Trophoblast cell (in vitro differentiated cells and primary cell): ENCODE results near the gene NF1.

Source experiments
- DNase-seq, 2 donors: peaks; one replicate each; pipeline ENCODE4 v3.0.0-alpha.2; 2016
- H2AFZ ChIP-seq: 2 replicates; pipeline ENCODE4 v1.6.1; 2013; ENCODE audit warnings: low read length, moderate library complexity, mild to moderate bottlenecking; ENCODE audit not compliant: insufficient read depth, poor library complexity
- H2AK5ac ChIP-seq: 2 replicates; pipeline ENCODE4 v1.6.1; 2013; ENCODE audit warnings: mild to moderate bottlenecking, low read length
- H2BK120ac ChIP-seq: 2 replicates; pipeline ENCODE4 v1.6.1; 2013; ENCODE audit warnings: low read length, mild to moderate bottlenecking, moderate library complexity; ENCODE audit not compliant: insufficient read depth, poor library complexity
- H2BK12ac ChIP-seq: 2 replicates; pipeline ENCODE4 v1.6.1; 2013; ENCODE audit warnings: mild to moderate bottlenecking, low read length, moderate library complexity
- H2BK5ac ChIP-seq: 2 replicates; pipeline ENCODE4 v1.6.1; 2013; ENCODE audit warnings: low read length, low read depth, moderate library complexity, mild to moderate bottlenecking; ENCODE audit not compliant: poor library complexity
- H3K14ac ChIP-seq: 2 replicates; pipeline ENCODE4 v1.6.1; 2013; ENCODE audit warnings: mild to moderate bottlenecking, low read length
- H3K18ac ChIP-seq: 2 replicates; pipeline ENCODE4 v1.6.1; 2013; ENCODE audit warnings: mild to moderate bottlenecking, low read length
- H3K23ac ChIP-seq: 2 replicates; pipeline ENCODE4 v1.6.1; 2013; ENCODE audit warnings: low read length
- H3K27ac ChIP-seq: 2 replicates; pipeline ENCODE4 v1.5.1; 2013; ENCODE audit warnings: low read depth, mild to moderate bottlenecking, inconsistent platforms, low read length, moderate library complexity
- H3K27me3 ChIP-seq: 2 replicates; pipeline ENCODE4 v1.6.1; 2013; ENCODE audit warnings: inconsistent platforms, mild to moderate bottlenecking, low read length, moderate library complexity; ENCODE audit not compliant: insufficient read depth
- H3K36me3 ChIP-seq, 2 experiments: 1 replicate in 1 of 2; 2 replicates in 1 of 2; pipeline ENCODE4 v1.6.1; 2013; ENCODE audit warnings: low read length in 2 of 2, mild to moderate bottlenecking in 2 of 2, moderate library complexity in 1 of 2; ENCODE audit not compliant: insufficient read depth in 2 of 2, control insufficient read depth in 1 of 2
- H3K4ac ChIP-seq: 2 replicates; pipeline ENCODE4 v1.6.1; 2013; ENCODE audit warnings: low read depth, mild to moderate bottlenecking, low read length, moderate library complexity
- H3K4me1 ChIP-seq, 2 experiments: 1 replicate in 1 of 2; 2 replicates in 1 of 2; pipeline ENCODE4 v1.6.1; 2013; ENCODE audit warnings: low read length in 2 of 2, mild to moderate bottlenecking in 2 of 2, moderate library complexity in 1 of 2; ENCODE audit not compliant: insufficient read depth in 2 of 2, control insufficient read depth in 1 of 2
- H3K4me2 ChIP-seq: 2 replicates; pipeline ENCODE4 v1.6.1; 2013; ENCODE audit warnings: inconsistent platforms, mild to moderate bottlenecking, low read length, moderate library complexity
- H3K4me3 ChIP-seq: 2 replicates; pipeline ENCODE4 v1.5.1; 2013; ENCODE audit warnings: mild to moderate bottlenecking, low read depth, low read length, inconsistent platforms
- H3K79me1 ChIP-seq: one replicate; pipeline ENCODE4 v1.6.1; 2013; ENCODE audit warnings: low read length
- H3K79me2 ChIP-seq: 2 replicates; pipeline ENCODE4 v1.6.1; 2013; ENCODE audit warnings: low read length, mild to moderate bottlenecking; ENCODE audit not compliant: control insufficient read depth, insufficient read depth, poor library complexity
- H3K9ac ChIP-seq: 2 replicates; pipeline ENCODE4 v1.6.1; 2013; ENCODE audit warnings: mild to moderate bottlenecking, low read length
- H3K9me3 ChIP-seq: 2 replicates; pipeline ENCODE4 v1.6.1; 2013; ENCODE audit warnings: low read depth, mild to moderate bottlenecking, control low read depth, inconsistent platforms, low read length; ENCODE audit not compliant: insufficient read depth
- H4K12ac ChIP-seq: 2 replicates; pipeline ENCODE4 v1.6.1; 2013; ENCODE audit warnings: low read depth, mild to moderate bottlenecking, low read length, moderate library complexity
- H4K8ac ChIP-seq: 2 replicates; pipeline ENCODE4 v1.6.1; 2013; ENCODE audit warnings: low read depth, mild to moderate bottlenecking, low read length, moderate library complexity
- H4K91ac ChIP-seq: one replicate; pipeline ENCODE4 v1.6.1; 2013; ENCODE audit warnings: low read depth, mild to moderate bottlenecking, low read length, moderate library complexity
- WGBS: extraction: QIAGEN DNeasy Blood & Tissue Kit; methylation state at CpG from one replicate; pipeline ENCODE4 v1.1.7; 2013; ENCODE audit warnings: missing lambda C conversion rate; ENCODE audit not compliant: insufficient read length, insufficient coverage; ENCODE audit errors: extremely low coverage; 5-methylcytosine and 5-hydroxymethylcytosine counted together

NF1 gene

DNA sequence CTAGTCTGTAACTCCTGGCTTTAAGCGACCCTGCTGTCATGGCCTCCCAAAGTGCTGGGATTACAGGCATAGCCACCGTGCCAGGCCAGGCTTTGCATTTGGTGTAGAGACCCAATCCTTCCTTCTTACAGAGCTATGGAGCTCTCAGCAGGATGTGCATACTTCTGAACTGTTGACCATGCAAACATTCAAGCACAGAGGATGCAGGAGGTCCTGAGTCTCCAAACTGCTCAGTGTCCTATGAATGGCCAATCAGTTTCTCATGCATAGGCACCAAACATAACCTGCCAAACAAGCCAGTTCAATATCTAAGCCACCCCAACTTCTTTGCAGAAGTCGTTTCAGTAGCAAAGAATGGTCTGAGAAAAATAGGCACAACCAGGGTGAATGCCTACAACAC is 40.0 kb upstream of the NF1 start:
- no CpG with 5 or more reads among the region's 3 CpGs for WGBS
- no peak overlapping the region for H3K18ac ChIP-seq

DNA sequence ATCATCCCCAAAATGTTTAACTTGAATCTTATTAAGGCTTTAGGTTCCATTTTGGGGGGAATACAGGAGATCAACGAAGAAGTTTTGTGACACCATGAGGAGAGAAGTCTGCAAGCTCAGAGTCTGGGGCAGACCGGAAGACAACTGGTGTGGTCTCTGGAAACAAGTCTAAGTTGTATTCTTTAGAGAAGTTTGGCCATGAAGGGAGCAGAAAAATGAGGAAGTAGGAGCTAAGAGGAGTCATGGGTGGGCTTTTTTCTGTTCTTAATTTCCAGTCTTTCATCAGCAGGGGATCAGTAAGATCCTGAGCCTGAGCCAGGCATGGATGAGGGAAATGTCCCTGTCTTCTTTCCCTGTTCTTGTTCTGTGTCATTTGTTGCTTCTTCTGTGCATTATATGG is 35.8 kb upstream of the NF1 start:
- H2BK120ac ChIP-seq: no peak overlapping the region
- no peak overlapping the region for H3K4me3 ChIP-seq
- H3K4ac ChIP-seq: no peak overlapping the region
- no peaks in the 10 kb centered on the region for H3K27me3 ChIP-seq
- no peaks in the 10 kb centered on the region for H3K79me1 ChIP-seq
- H2AK5ac ChIP-seq: no peak overlapping the region
- no CpG with 5 or more reads among the region's 2 CpGs for WGBS
- H2AFZ ChIP-seq: no peak overlapping the region
- no peaks in the 10 kb centered on the region for H3K79me2 ChIP-seq
- no peak overlapping the region for H3K23ac ChIP-seq
- no peak overlapping the region for H4K8ac ChIP-seq
- no peak overlapping the region for H3K27ac ChIP-seq
- no peak overlapping the region for H2BK5ac ChIP-seq
- H3K36me3 ChIP-seq: no peaks in the 10 kb centered on the region
- H3K9me3 ChIP-seq: no peaks in the 10 kb centered on the region
- H3K18ac ChIP-seq: no peak overlapping the region
- H3K9ac ChIP-seq: no peak overlapping the region
- H3K14ac ChIP-seq: no peak overlapping the region
- H4K12ac ChIP-seq: no peak overlapping the region
- H2BK12ac ChIP-seq: no peak overlapping the region
- H3K4me2 ChIP-seq: no peak overlapping the region
- no peak for DNase-seq
- H4K91ac ChIP-seq: no peak overlapping the region
- peaks cover 0 to 5% of the 10 kb centered on the region in 2 experiments for H3K4me1 ChIP-seq

More for the DNA sequence above, 40.0 kb upstream of the NF1 start:
- H2BK5ac ChIP-seq: no peak overlapping the region
- H3K4me2 ChIP-seq: no peak overlapping the region
- no peak overlapping the region for H3K23ac ChIP-seq
- no peak overlapping the region for H2BK120ac ChIP-seq
- no peak overlapping the region for H3K4ac ChIP-seq
- H4K12ac ChIP-seq: no peak overlapping the region
- no peak overlapping the region for H3K14ac ChIP-seq
- no peak overlapping the region for H3K27ac ChIP-seq
- no peak overlapping the region for H3K4me3 ChIP-seq
- H3K79me1 ChIP-seq: peaks cover 2% of the 10 kb centered on the region
- H2AFZ ChIP-seq: no peak overlapping the region
- peaks cover 2% of the 10 kb centered on the region for H3K79me2 ChIP-seq
- H3K9me3 ChIP-seq: no peaks in the 10 kb centered on the region
- H3K9ac ChIP-seq: no peak overlapping the region
- no peak overlapping the region for H4K8ac ChIP-seq
- H3K36me3 ChIP-seq: peaks cover 0 to 3% of the 10 kb centered on the region in 2 experiments
- DNase-seq: no peak
- no peak overlapping the region for H4K91ac ChIP-seq
- H3K27me3 ChIP-seq: no peaks in the 10 kb centered on the region
- H3K4me1 ChIP-seq: peaks cover 9 to 13% of the 10 kb centered on the region in 2 experiments
- H2AK5ac ChIP-seq: no peak overlapping the region
- H2BK12ac ChIP-seq: no peak overlapping the region

- Histone ChIP-seq H3K4me1 (peaks cover 0 to 5% of the 10 kb centered on the region in 2 experiments), H2AFZ (no peak overlapping the region), H4K91ac (no peak overlapping the region), H3K18ac (no peak overlapping the region), H3K79me1 (no peaks in the 10 kb centered on the region), H3K27me3 (no peaks in the 10 kb centered on the region), H2BK5ac (no peak overlapping the region), H4K8ac (no peak overlapping the region), H4K12ac (no peak overlapping the region), H3K4me2 (no peak overlapping the region), H2AK5ac (no peak overlapping the region), H3K9me3 (no peaks in the 10 kb centered on the region), H3K36me3 (no peaks in the 10 kb centered on the region), H2BK12ac (no peak overlapping the region), H3K79me2 (no peaks in the 10 kb centered on the region), H3K23ac (no peak overlapping the region), H3K9ac (no peak overlapping the region), H2BK120ac (no peak overlapping the region), H3K4me3 (no peak overlapping the region), H3K27ac (no peak overlapping the region), H3K14ac (no peak overlapping the region), H3K4ac (no peak overlapping the region)
- no CpG with 5 or more reads among the region's 7 CpGs for WGBS
- DNase-seq: no peak
Measured at GRCh38 chr17:31060791-31061550, 33.8 kb upstream of the NF1 start.

GRCh38 chr17:31061678-31062077 is 33.1 kb upstream of the NF1 start:
- no CpG with 5 or more reads among the region's 3 CpGs for WGBS
- H3K79me1 ChIP-seq: no peaks in the 10 kb centered on the region
- H3K9ac ChIP-seq: no peak overlapping the region
- no peak overlapping the region for H2BK12ac ChIP-seq
- H3K4me3 ChIP-seq: no peak overlapping the region
- H3K18ac ChIP-seq: no peak overlapping the region
- no peaks in the 10 kb centered on the region for H3K79me2 ChIP-seq
- no peak overlapping the region for H3K4me2 ChIP-seq
- H3K14ac ChIP-seq: no peak overlapping the region
- no peak overlapping the region for H3K27ac ChIP-seq
- no peak overlapping the region for H3K23ac ChIP-seq
- H3K9me3 ChIP-seq: no peaks in the 10 kb centered on the region
- peaks cover 0 to 3% of the 10 kb centered on the region in 2 experiments for H3K4me1 ChIP-seq
- no peaks in the 10 kb centered on the region for H3K27me3 ChIP-seq
- H2BK120ac ChIP-seq: no peak overlapping the region
- H2AFZ ChIP-seq: no peak overlapping the region
- no peak overlapping the region for H4K12ac ChIP-seq
- no peak overlapping the region for H2BK5ac ChIP-seq
- no peak for DNase-seq
- no peak overlapping the region for H2AK5ac ChIP-seq
- H3K4ac ChIP-seq: no peak overlapping the region
- no peaks in the 10 kb centered on the region for H3K36me3 ChIP-seq
- no peak overlapping the region for H4K8ac ChIP-seq
- H4K91ac ChIP-seq: no peak overlapping the region
